ENCODE measurements around the gene PCDHGB3. TPM values are rescaled to one million over a fixed set of nuclear protein-coding genes. Genes with fewer than 3 reads are reported as not detected.

PCDHGB3 gene
- polyA plus RNA-seq, 1 of the 3 experiments (the other 2 are of a cell fraction): 0.53 TPM

DNA sequence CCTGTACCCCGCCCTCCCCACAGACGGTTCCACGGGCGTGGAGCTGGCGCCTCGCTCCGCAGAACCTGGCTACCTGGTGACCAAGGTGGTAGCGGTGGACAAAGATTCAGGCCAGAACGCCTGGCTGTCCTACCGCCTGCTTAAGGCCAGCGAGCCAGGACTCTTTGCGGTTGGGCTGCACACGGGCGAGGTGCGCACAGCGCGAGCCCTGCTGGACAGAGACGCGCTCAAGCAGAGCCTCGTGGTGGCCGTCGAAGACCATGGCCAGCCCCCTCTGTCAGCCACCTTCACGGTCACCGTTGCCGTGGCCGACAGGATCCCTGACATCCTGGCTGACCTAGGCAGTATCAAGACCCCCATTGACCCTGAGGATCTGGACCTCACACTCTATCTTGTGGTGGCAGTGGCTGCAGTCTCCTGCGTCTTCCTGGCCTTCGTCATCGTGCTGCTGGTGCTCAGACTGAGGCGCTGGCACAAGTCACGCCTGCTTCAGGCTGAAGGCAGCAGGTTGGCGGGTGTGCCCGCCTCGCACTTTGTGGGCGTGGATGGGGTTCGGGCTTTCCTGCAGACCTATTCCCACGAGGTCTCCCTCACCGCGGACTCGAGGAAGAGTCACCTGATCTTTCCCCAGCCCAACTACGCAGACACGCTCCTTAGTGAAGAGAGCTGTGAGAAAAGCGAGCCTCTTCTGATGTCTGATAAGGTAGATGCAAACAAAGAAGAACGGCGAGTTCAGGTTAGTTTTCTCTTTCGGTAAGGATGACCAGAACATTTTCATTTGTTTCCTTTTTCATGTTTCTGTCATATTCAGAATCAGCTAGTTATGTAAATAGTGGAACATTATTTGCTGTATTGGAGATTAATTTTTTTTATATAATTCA lies 3.8 kb upstream of the PCDHGB3 start (continued):
- TF ChIP-seq, protein P1, sequence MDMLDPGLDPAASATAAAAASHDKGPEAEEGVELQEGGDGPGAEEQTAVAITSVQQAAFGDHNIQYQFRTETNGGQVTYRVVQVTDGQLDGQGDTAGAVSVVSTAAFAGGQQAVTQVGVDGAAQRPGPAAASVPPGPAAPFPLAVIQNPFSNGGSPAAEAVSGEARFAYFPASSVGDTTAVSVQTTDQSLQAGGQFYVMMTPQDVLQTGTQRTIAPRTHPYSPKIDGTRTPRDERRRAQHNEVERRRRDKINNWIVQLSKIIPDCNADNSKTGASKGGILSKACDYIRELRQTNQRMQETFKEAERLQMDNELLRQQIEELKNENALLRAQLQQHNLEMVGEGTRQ (IDR thresholded peaks at IDR 0.05; ENCODE audit: borderline replicate concordance, low read depth, low read length): no peak
- no peak for TF ChIP-seq MEF2A (IDR thresholded peaks at IDR 0.05; ENCODE audit: borderline replicate concordance, low read depth)
- TF ChIP-seq GATA2 (CRISPR knock-in tag; IDR thresholded peaks at IDR 0.05): no peak
- TF ChIP-seq, protein P2, sequence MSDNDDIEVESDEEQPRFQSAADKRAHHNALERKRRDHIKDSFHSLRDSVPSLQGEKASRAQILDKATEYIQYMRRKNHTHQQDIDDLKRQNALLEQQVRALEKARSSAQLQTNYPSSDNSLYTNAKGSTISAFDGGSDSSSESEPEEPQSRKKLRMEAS (IDR thresholded peaks at IDR 0.05; ENCODE audit: low read depth): no peak
- TF ChIP-seq MXI1 (IDR thresholded peaks at IDR 0.05; ENCODE audit: low read depth, low read length): no peak
- TF ChIP-seq, protein P3, sequence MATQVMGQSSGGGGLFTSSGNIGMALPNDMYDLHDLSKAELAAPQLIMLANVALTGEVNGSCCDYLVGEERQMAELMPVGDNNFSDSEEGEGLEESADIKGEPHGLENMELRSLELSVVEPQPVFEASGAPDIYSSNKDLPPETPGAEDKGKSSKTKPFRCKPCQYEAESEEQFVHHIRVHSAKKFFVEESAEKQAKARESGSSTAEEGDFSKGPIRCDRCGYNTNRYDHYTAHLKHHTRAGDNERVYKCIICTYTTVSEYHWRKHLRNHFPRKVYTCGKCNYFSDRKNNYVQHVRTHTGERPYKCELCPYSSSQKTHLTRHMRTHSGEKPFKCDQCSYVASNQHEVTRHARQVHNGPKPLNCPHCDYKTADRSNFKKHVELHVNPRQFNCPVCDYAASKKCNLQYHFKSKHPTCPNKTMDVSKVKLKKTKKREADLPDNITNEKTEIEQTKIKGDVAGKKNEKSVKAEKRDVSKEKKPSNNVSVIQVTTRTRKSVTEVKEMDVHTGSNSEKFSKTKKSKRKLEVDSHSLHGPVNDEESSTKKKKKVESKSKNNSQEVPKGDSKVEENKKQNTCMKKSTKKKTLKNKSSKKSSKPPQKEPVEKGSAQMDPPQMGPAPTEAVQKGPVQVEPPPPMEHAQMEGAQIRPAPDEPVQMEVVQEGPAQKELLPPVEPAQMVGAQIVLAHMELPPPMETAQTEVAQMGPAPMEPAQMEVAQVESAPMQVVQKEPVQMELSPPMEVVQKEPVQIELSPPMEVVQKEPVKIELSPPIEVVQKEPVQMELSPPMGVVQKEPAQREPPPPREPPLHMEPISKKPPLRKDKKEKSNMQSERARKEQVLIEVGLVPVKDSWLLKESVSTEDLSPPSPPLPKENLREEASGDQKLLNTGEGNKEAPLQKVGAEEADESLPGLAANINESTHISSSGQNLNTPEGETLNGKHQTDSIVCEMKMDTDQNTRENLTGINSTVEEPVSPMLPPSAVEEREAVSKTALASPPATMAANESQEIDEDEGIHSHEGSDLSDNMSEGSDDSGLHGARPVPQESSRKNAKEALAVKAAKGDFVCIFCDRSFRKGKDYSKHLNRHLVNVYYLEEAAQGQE (IDR thresholded peaks at IDR 0.05; ENCODE audit: low read depth, low read length): no peak

DNA sequence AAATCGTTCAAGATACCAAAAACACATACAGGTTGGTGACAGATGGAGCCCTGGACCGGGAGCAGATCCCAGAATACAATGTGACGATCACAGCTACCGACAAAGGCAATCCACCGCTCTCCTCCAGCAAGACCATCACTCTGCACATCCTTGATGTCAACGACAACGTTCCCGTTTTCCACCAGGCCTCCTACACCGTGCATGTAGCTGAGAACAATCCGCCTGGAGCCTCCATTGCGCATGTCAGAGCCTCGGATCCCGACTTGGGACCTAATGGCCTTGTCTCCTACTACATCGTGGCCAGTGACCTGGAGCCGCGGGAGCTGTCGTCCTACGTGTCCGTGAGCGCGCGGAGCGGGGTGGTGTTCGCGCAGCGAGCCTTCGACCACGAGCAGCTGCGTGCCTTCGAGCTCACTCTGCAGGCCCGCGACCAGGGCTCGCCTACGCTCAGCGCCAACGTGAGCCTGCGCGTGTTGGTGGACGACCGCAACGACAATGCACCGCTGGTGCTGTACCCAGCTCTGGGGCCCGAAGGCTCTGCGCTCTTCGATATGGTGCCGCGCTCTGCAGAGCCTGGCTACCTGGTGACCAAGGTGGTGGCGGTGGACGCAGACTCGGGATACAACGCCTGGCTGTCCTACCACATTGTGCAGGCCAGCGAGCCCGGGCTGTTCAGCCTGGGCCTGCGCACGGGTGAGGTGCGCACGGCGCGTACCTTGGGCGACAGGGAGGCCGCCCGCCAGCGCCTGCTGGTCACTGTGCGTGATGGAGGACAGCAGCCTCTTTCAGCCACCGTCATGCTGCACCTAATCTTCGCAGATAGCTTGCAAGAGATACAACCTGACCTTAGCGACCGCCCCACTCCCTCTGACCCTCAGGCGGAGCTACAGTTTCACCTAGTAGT lies 1.8 kb downstream of the PCDHGB3 start:
- DNase-seq: no peak
- 85% methylated on average over 58 of the region's 69 CpGs for WGBS (ENCODE audit: low lambda C conversion rate)
- Histone ChIP-seq H3K79me2 (ENCODE audit: insufficient read depth) (no peaks in the 10 kb centered on the region), H3K4me2 (no peak overlapping the region), H3K9ac (no peak overlapping the region), H3K27me3 (ENCODE audit: insufficient read depth) (no peaks in the 10 kb centered on the region), H3K9me2 (no peaks in the 10 kb centered on the region), H4K20me1 (ENCODE audit: insufficient read depth) (no peaks in the 10 kb centered on the region), H3K27ac (ENCODE audit: low read depth in 2 of 2, low read length in 1 of 2) (no peak overlapping the region), H2AFZ (ENCODE audit: low read depth) (no peak overlapping the region), H3K36me3 (replicated peaks in 1 of 2; ENCODE audit: control insufficient read depth in 1 of 2, insufficient read depth in 2 of 2, low read length in 1 of 2) (peaks cover 0 to 16% of the 10 kb centered on the region in 2 experiments), H3F3A (replicated peaks; ENCODE audit: insufficient read depth) (no peaks in the 10 kb centered on the region), H3K4me3 (ENCODE audit: low read depth in 2 of 2, low read length in 1 of 2) (no peak overlapping the region; a peak in 1 of 4 replicates), H3K9me3 (peaks cover 7% of the 10 kb centered on the region), H3K4me1 (ENCODE audit: control insufficient read depth in 1 of 2, insufficient read depth in 2 of 2, low read depth in 1 of 2, low read length in 1 of 2) (no peaks in the 10 kb centered on the region)
- ChIA-PET CTCF (interaction anchor here (0.7 to 2.8 kb wide), 6 partner anchors 11 to 192 kb away, joined by 3 to 11 read pairs (median 4); partner anchors contain the start of gene TAF7), POLR2A (no interaction called here)
- TF ChIP-seq FOSL2 (IDR thresholded peaks at IDR 0.05; ENCODE audit: borderline replicate concordance, low read depth): no peak
- TF ChIP-seq POLR2AphosphoS5 (IDR thresholded peaks at IDR 0.05; ENCODE audit: low read depth, low read length): no peak
- no peak for TF ChIP-seq GABPA (IDR thresholded peaks at IDR 0.05; ENCODE audit: low read depth)
- no peak for TF ChIP-seq ELF1 (IDR thresholded peaks at IDR 0.05)
- no peak for TF ChIP-seq TAF1 (IDR thresholded peaks at IDR 0.05; ENCODE audit: borderline replicate concordance, low read depth, low read length)
- no peak for TF ChIP-seq SIN3A (IDR thresholded peaks at IDR 0.05; ENCODE audit: borderline replicate concordance, low read depth, low read length)
- TF ChIP-seq, protein P3 (IDR thresholded peaks at IDR 0.05; ENCODE audit: low read depth, low read length): no peak
- TF ChIP-seq CHD2 (IDR thresholded peaks at IDR 0.05; ENCODE audit: low read length, partially characterized antibody): no peak
- no peak for TF ChIP-seq RCOR1 (IDR thresholded peaks at IDR 0.05; ENCODE audit: low read length)
- TF ChIP-seq, protein P4, sequence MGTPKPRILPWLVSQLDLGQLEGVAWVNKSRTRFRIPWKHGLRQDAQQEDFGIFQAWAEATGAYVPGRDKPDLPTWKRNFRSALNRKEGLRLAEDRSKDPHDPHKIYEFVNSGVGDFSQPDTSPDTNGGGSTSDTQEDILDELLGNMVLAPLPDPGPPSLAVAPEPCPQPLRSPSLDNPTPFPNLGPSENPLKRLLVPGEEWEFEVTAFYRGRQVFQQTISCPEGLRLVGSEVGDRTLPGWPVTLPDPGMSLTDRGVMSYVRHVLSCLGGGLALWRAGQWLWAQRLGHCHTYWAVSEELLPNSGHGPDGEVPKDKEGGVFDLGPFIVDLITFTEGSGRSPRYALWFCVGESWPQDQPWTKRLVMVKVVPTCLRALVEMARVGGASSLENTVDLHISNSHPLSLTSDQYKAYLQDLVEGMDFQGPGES (IDR thresholded peaks at IDR 0.05; ENCODE audit: low read depth, low read length): no peak
- no peak for TF ChIP-seq YY1 (IDR thresholded peaks at IDR 0.05; ENCODE audit: low read depth)
- TF ChIP-seq NFIC (IDR thresholded peaks at IDR 0.05; ENCODE audit: borderline replicate concordance): no peak

Measured in SK-N-SH (cell line).